Right kidney (tissue), 9 donors: ENCODE results near the gene RRAGD.

Experiments used
- DNase-seq: peaks from one replicate; pipeline ENCODE4 v3.0.0-alpha.2; 2016
- long read RNA-seq, 8 donors: transcript quantifications; one replicate each; lab custom pipeline, GENCODE V29; 2026

RRAGD gene
- long read RNA-seq, donor 1, full-length matches to known transcripts: 9 of 9 reads
- long read RNA-seq, donor 1, partial matches to known transcripts: 0 of 9 reads
- long read RNA-seq, donor 1, other reads (novel, unspliced or antisense): 0 of 9 reads
- long read RNA-seq, donor 2, full-length matches to known transcripts: 7 of 7 reads
- long read RNA-seq, donor 2, partial matches to known transcripts: 0 of 7 reads
- long read RNA-seq, donor 2, other reads (novel, unspliced or antisense): 0 of 7 reads
- long read RNA-seq, donor 3, full-length matches to known transcripts: 7 of 7 reads
- long read RNA-seq, donor 3, partial matches to known transcripts: 0 of 7 reads
- long read RNA-seq, donor 3, other reads (novel, unspliced or antisense): 0 of 7 reads
- long read RNA-seq, donor 4, full-length matches to known transcripts: 20 of 26 reads
- long read RNA-seq, donor 4, partial matches to known transcripts: 6 of 26 reads
- long read RNA-seq, donor 4, other reads (novel, unspliced or antisense): 0 of 26 reads
- long read RNA-seq, donor 5, full-length matches to known transcripts: 8 of 8 reads
- long read RNA-seq, donor 5, partial matches to known transcripts: 0 of 8 reads
- long read RNA-seq, donor 5, other reads (novel, unspliced or antisense): 0 of 8 reads
- long read RNA-seq, donor 6, full-length matches to known transcripts: 8 of 8 reads
- long read RNA-seq, donor 6, partial matches to known transcripts: 0 of 8 reads
- long read RNA-seq, donor 6, other reads (novel, unspliced or antisense): 0 of 8 reads
- long read RNA-seq, donor 7, full-length matches to known transcripts: 27 of 27 reads
- long read RNA-seq, donor 7, partial matches to known transcripts: 0 of 27 reads
- long read RNA-seq, donor 7, other reads (novel, unspliced or antisense): 0 of 27 reads
- long read RNA-seq, donor 8, full-length matches to known transcripts: 11 of 11 reads
- long read RNA-seq, donor 8, partial matches to known transcripts: 0 of 11 reads
- long read RNA-seq, donor 8, other reads (novel, unspliced or antisense): 0 of 11 reads

GRCh38 chr6:89412071-89413005 is at the start of gene RRAGD:
Gene RRAGD (minus strand): TSS chr6:89412273. CDS start chr6:89411993, 280 bp downstream.
- DNase-seq: peak; percentile 83

GRCh38 chr6:89460713-89461112 is 48.6 kb upstream of the RRAGD start:
- no peak for DNase-seq

- DNase-seq: no peak
These were observed 47.4 kb upstream of the RRAGD start for GRCh38 chr6:89459501-89459900.

- no peak for DNase-seq
These were observed 46.6 kb upstream of the RRAGD start for GRCh38 chr6:89458704-89459103.

GRCh38 chr6:89454300-89454699 is 42.2 kb upstream of the RRAGD start:
- no peak for DNase-seq

GRCh38 chr6:89452281-89452680 is 40.2 kb upstream of the RRAGD start:
- DNase-seq: no peak

GRCh38 chr6:89449193-89449592 is 37.1 kb upstream of the RRAGD start:
- no peak for DNase-seq

GRCh38 chr6:89443658-89444057 is 31.6 kb upstream of the RRAGD start:
- no peak for DNase-seq

- DNase-seq: no peak
These were observed 28.1 kb upstream of the RRAGD start for GRCh38 chr6:89440200-89440599.

- no peak for DNase-seq
These were observed 26.9 kb upstream of the RRAGD start for GRCh38 chr6:89439014-89439413.

- no peak for DNase-seq
These were observed 26.2 kb upstream of the RRAGD start for GRCh38 chr6:89438248-89438647.

GRCh38 chr6:89436226-89436625 is 24.2 kb upstream of the RRAGD start:
- no peak for DNase-seq

GRCh38 chr6:89434954-89435353 is 22.9 kb upstream of the RRAGD start:
- peak; percentile 15 for DNase-seq

- no peak for DNase-seq
These were observed 22.1 kb upstream of the RRAGD start for GRCh38 chr6:89434150-89434499.

- peak; percentile 67 for DNase-seq
These were observed 21.4 kb upstream of the RRAGD start for GRCh38 chr6:89433252-89434149.

GRCh38 chr6:89432875-89433251 is 20.8 kb upstream of the RRAGD start, which contains the start of gene ANKRD6:
Gene ANKRD6 (plus strand): TSS chr6:89433152. CDS start chr6:89566977, 133,825 bp downstream.
- DNase-seq: peak; percentile 82

- peak; percentile 15 for DNase-seq
These were observed 18.3 kb upstream of the RRAGD start for GRCh38 chr6:89430201-89430962.

GRCh38 chr6:89416796-89417195 is 4.7 kb upstream of the RRAGD start:
- DNase-seq: no peak

- no peak for DNase-seq
These were observed 3.1 kb upstream of the RRAGD start for GRCh38 chr6:89415185-89415584.

GRCh38 chr6:89414215-89414614 is 2.1 kb upstream of the RRAGD start:
- no peak for DNase-seq
